SW 1271 (cell line): ENCODE data around the gene NODAL.
"Not testable (repeated sequence)": the region's sequence is repeated elsewhere in the genome, so short reads cannot be mapped to it uniquely, and the experiment has no call there.

ENCODE experiments used
- DNase-seq, 2 experiments: peaks; one replicate each; lab custom pipeline; 2025; lab: John Stamatoyannopoulos, UW

NODAL gene

GRCh38 chr10:70441161-70441894 is at the start of gene NODAL:
NODAL (minus strand) TSS chr10:70441681; CDS start chr10:70441667, 14 bp downstream.
- no peak for DNase-seq

- DNase-seq, result no peak
These were observed 48.7 kb upstream of the NODAL start for GRCh38 chr10:70490142-70490541.

GRCh38 chr10:70487824-70488223 is 46.3 kb upstream of the NODAL start:
- DNase-seq, result no peak

GRCh38 chr10:70483872-70484271 is 42.4 kb upstream of the NODAL start:
- not testable (repeated sequence) for DNase-seq

- no peak for DNase-seq
These were observed 41.7 kb upstream of the NODAL start for GRCh38 chr10:70482982-70483760.

GRCh38 chr10:70481831-70482530 is 40.5 kb upstream of the NODAL start:
- no peak for DNase-seq

- DNase-seq, result no peak
These were observed 39.6 kb upstream of the NODAL start for GRCh38 chr10:70481105-70481504.

- DNase-seq, result no peak
These were observed 38.9 kb upstream of the NODAL start for GRCh38 chr10:70480239-70480861.

- DNase-seq, result no peak
These were observed 38.3 kb upstream of the NODAL start for GRCh38 chr10:70479626-70480238.

GRCh38 chr10:70479165-70479581 is 37.7 kb upstream of the NODAL start:
- DNase-seq, result no peak

- peak in 1 of 2 experiments; percentile 27 for DNase-seq
These were observed 37.0 kb upstream of the NODAL start, which contains the start of gene PALD1 for GRCh38 chr10:70478191-70479164. PALD1 (plus strand) TSS chr10:70478767; CDS start chr10:70525952, 47,185 bp downstream.

- peak in 1 of 2 experiments; percentile 23 for DNase-seq
These were observed 36.2 kb upstream of the NODAL start for GRCh38 chr10:70477661-70478162.

GRCh38 chr10:70476249-70477035 is 35.0 kb upstream of the NODAL start:
- DNase-seq, result no peak

GRCh38 chr10:70475661-70476060 is 34.2 kb upstream of the NODAL start:
- no peak for DNase-seq

- no peak for DNase-seq
These were observed 33.3 kb upstream of the NODAL start for GRCh38 chr10:70474780-70475179.

GRCh38 chr10:70472799-70473454 is 31.4 kb upstream of the NODAL start:
- no peak for DNase-seq

GRCh38 chr10:70466951-70467350 is 25.5 kb upstream of the NODAL start:
- DNase-seq, result no peak

GRCh38 chr10:70465832-70466231 is 24.4 kb upstream of the NODAL start:
- DNase-seq, result no peak

GRCh38 chr10:70465278-70465677 is 23.8 kb upstream of the NODAL start:
- no peak for DNase-seq
